ENCODE measurements around the gene ARL14. TPM values are rescaled to one million over a fixed set of nuclear protein-coding genes. Genes with fewer than 3 reads are reported as not detected.

ARL14 gene
- total and polyA plus RNA-seq, 2 donors (not counting 3 experiments of a cell fraction or from before 2014, with no cell fraction given) = not detected

- no peaks in the 10 kb centered on the region for H3K79me2 ChIP-seq (ENCODE audit: control insufficient read depth, insufficient read depth, low read length)
- no peaks in the 10 kb centered on the region for H3K4me1 ChIP-seq (ENCODE audit: control insufficient read depth, extremely low read depth, insufficient read depth, low read length)
- no peak overlapping the region for H3K4me2 ChIP-seq (ENCODE audit: insufficient read depth, low read length)
- no peak overlapping the region for H3K9ac ChIP-seq (replicated peaks; ENCODE audit: extremely low read depth, insufficient read depth, low read length)
- no peak overlapping the region for H2AFZ ChIP-seq (ENCODE audit: low read depth, low read length)
- intact Hi-C loops (cut with micrococcal nuclease) = no loop called here
- H3K36me3 ChIP-seq (ENCODE audit: control insufficient read depth in 2 of 2, extremely low read depth in 1 of 2, insufficient read depth in 2 of 2, low read length in 2 of 2) = no peaks in the 10 kb centered on the region
- TF ChIP-seq JUN (IDR thresholded peaks at IDR 0.05; ENCODE audit: borderline replicate concordance, insufficient read depth, insufficient read length, low read depth) = no peak
- no peak for TF ChIP-seq MAX (IDR thresholded peaks at IDR 0.05; ENCODE audit: insufficient read depth, insufficient read length)
- TF ChIP-seq GATA2 (IDR thresholded peaks at IDR 0.05; ENCODE audit: insufficient read depth, insufficient read length, low read depth, low read length) = no peak
- no peak for TF ChIP-seq CTCF (IDR thresholded peaks at IDR 0.05; ENCODE audit: extremely low read depth in 1 of 2, insufficient read depth in 1 of 2, low read depth in 1 of 2, low read length in 2 of 2)
- no peak for TF ChIP-seq POLR2AphosphoS5 (IDR thresholded peaks at IDR 0.05; ENCODE audit: insufficient read depth, low read depth, low read length)
- no peak for TF ChIP-seq POLR2A (IDR thresholded peaks at IDR 0.05; ENCODE audit: low read depth, low read length)
- no peak for TF ChIP-seq MYC (IDR thresholded peaks at IDR 0.05; ENCODE audit: low read depth, low read length)
- TF ChIP-seq FOS (IDR thresholded peaks at IDR 0.05; ENCODE audit: borderline replicate concordance, insufficient read depth, low read length) = no peak
- TF ChIP-seq EZH2 (IDR thresholded peaks at IDR 0.05; ENCODE audit: borderline replicate concordance, low read depth, low read length, severe bottlenecking) = no peak
- no peak for FAIRE-seq
- H3K27me3 ChIP-seq (ENCODE audit: control insufficient read depth in 2 of 2, insufficient read depth in 2 of 2, low read length in 2 of 2) = peaks cover 0 to 3% of the 10 kb centered on the region in 2 experiments
- ChIA-PET CTCF (interaction anchor here (0.9 kb wide), 1 partner anchor 139 kb away, joined by 3 read pairs; no protein-coding TSS in a partner anchor), POLR2A (no interaction called here)
- H3K9me3 ChIP-seq (replicated peaks; ENCODE audit: control insufficient read depth, insufficient read depth, low read length) = no peaks in the 10 kb centered on the region
- H4K20me1 ChIP-seq (replicated peaks; ENCODE audit: control insufficient read depth, extremely low read depth, insufficient read depth, low read length) = no peaks in the 10 kb centered on the region
- no peak overlapping the region for H3K27ac ChIP-seq (ENCODE audit: insufficient read depth, low read depth, low read length)
- dilution Hi-C loops (cut with MboI; ENCODE audit: extremely low pct_ligation_motif_present, low sequenced_read_pairs) = no loop called here
- no TSS peak for BruUV-seq (replicated peaks)
- no peak overlapping the region for H3K4me3 ChIP-seq (replicated peaks in 1 of 3; ENCODE audit: insufficient read depth in 1 of 3, low read depth in 1 of 3, low read length in 3 of 3)
- H3K9me1 ChIP-seq (replicated peaks; ENCODE audit: control insufficient read depth, extremely low read depth, insufficient read depth, low read length) = no peaks in the 10 kb centered on the region
- no peak for DNase-seq (ENCODE audit: low read depth, low spot score)
Observed at GRCh38 chr3:160719710-160720109, 42.8 kb downstream of the ARL14 start.
